DMS114 treated with DMSO at 0.1 percent for 48 hours (cell line): ENCODE measurements around the gene HSD11B1L.
"Not testable (repeated sequence)": the region's sequence is repeated elsewhere in the genome, so short reads cannot be mapped to it uniquely, and the experiment has no call there.

Source experiments
- DNase-seq: peaks from one replicate; lab custom pipeline; 2025; ENCODE audit not compliant: unreplicated experiment; lab: John Stamatoyannopoulos, UW

Gene HSD11B1L

GRCh38 chr19:5719961-5720790 lies 39.3 kb downstream of the HSD11B1L start, which contains the start of the genes CATSPERD and LONP1:
TSS of gene CATSPERD (plus strand) at chr19:5720637. CDS start at chr19:5720738, 101 bp downstream.
TSS of gene LONP1 (minus strand) at chr19:5720146. CDS start at chr19:5720132, 14 bp downstream.
- DNase-seq = peak; percentile 93

- no peak for DNase-seq
Measured at GRCh38 chr19:5727453-5728050, 46.7 kb downstream of the HSD11B1L start.

GRCh38 chr19:5733172-5733571 lies 52.3 kb downstream of the HSD11B1L start:
- not testable (repeated sequence) for DNase-seq
